SK-N-SH (cell line): ENCODE measurements around the gene C14orf119. TPM values are rescaled to one million over a fixed set of nuclear protein-coding genes. Genes with fewer than 3 reads are reported as not detected.

ENCODE experiments used
- CTCF ChIA-PET: fragments of 300-600, 350-600 bp; formaldehyde crosslinking; extraction: SDS; loops from one replicate; lab custom pipeline; 2021; lab: Yijun Ruan, JAX
- POLR2A ChIA-PET: fragments of 350-600 bp; sonication (Branson Sonifier 250); formaldehyde crosslinking; extraction: SDS; loops from one replicate; lab custom pipeline; 2020; ENCODE audit warnings: antibody characterized with exemption, inconsistent platforms; lab: Yijun Ruan, JAX
- DNase-seq: peaks from one replicate; pipeline ENCODE4 v3.0.0; 2012
- H2AFZ ChIP-seq: fragments of 200-600 bp; sonication (generic); 2 replicates; pipeline ENCODE4 v1.8.1; 2016; ENCODE audit warnings: antibody characterized with exemption, mild to moderate bottlenecking, low read depth
- H3F3A ChIP-seq: fragments of 200-600 bp; sonication (generic); replicated peaks from 2 replicates; pipeline ENCODE3; 2016; ENCODE audit warnings: antibody characterized with exemption, mild to moderate bottlenecking; ENCODE audit not compliant: insufficient read depth
- H3K27ac ChIP-seq, 2 experiments: fragments of 200-500 bp in 1 of 2; fragments of 200-600 bp in 1 of 2; sonication (Bioruptor generic) in 1 of 2; sonication (generic), shearing (Covaris generic) in 1 of 2; 2 replicates each; pipeline versions ENCODE4 v1.5.1 to v1.6.1; 2014 to 2016; ENCODE audit warnings: low read depth in 2 of 2, inconsistent platforms in 1 of 2, low read length in 1 of 2, mild to moderate bottlenecking in 1 of 2, mixed read lengths in 1 of 2
- H3K27me3 ChIP-seq: fragments of 200-600 bp; sonication (generic), shearing (Covaris generic); 2 replicates; pipeline ENCODE4 v1.6.1; 2016; ENCODE audit warnings: mixed run types; ENCODE audit not compliant: insufficient read depth
- H3K36me3 ChIP-seq, 2 experiments: fragments of 200-500 bp in 1 of 2; fragments of 200-600 bp in 1 of 2; sonication (Bioruptor generic) in 1 of 2; sonication (generic) in 1 of 2; replicated peaks in 1 of 2; 2 replicates each; pipeline versions ENCODE3 to v1.5.1; 2014 to 2016; ENCODE audit warnings: low read length in 1 of 2, mild to moderate bottlenecking in 1 of 2; ENCODE audit not compliant: insufficient read depth in 2 of 2, control insufficient read depth in 1 of 2
- H3K4me1 ChIP-seq, 2 experiments: fragments of 200-500 bp in 1 of 2; fragments of 200-600 bp in 1 of 2; sonication (Bioruptor generic) in 1 of 2; sonication (generic), shearing (Covaris generic) in 1 of 2; 2 replicates each; pipeline versions ENCODE4 v1.5.1 to v1.6.1; 2014 to 2016; ENCODE audit warnings: low read depth in 1 of 2, low read length in 1 of 2, mixed run types in 1 of 2; ENCODE audit not compliant: insufficient read depth in 2 of 2, control insufficient read depth in 1 of 2
- H3K4me2 ChIP-seq: fragments of 200-600 bp; sonication (generic), shearing (Covaris generic); 2 replicates; pipeline ENCODE4 v1.6.1; 2017; ENCODE audit warnings: mixed run types
- H3K4me3 ChIP-seq, 2 experiments: fragments of 200-500 bp in 1 of 2; fragments of 200-600 bp in 1 of 2; sonication (Bioruptor generic) in 1 of 2; sonication (generic), shearing (Covaris generic) in 1 of 2; 2 replicates each; pipeline versions ENCODE4 v1.5.1 to v1.8.1; 2014 to 2016; ENCODE audit warnings: low read depth in 2 of 2, inconsistent platforms in 1 of 2, low read length in 1 of 2, mild to moderate bottlenecking in 1 of 2, mixed read lengths in 1 of 2, moderate library complexity in 1 of 2
- H3K79me2 ChIP-seq: fragments of 200-600 bp; sonication (generic); 2 replicates; pipeline ENCODE4 v1.8.1; 2017; ENCODE audit warnings: mild to moderate bottlenecking; ENCODE audit not compliant: insufficient read depth
- H3K9ac ChIP-seq: fragments of 200-600 bp; sonication (generic); 2 replicates; pipeline ENCODE4 v1.6.1; 2017; ENCODE audit warnings: mixed run types
- H3K9me2 ChIP-seq: fragments of 200-600 bp; sonication (generic); 2 replicates; pipeline ENCODE4 v1.6.1; 2017; ENCODE audit warnings: mixed run types
- H3K9me3 ChIP-seq: fragments of 200-600 bp; sonication (generic); 2 replicates; pipeline ENCODE4 v1.6.1; 2017; ENCODE audit warnings: mixed run types, mild to moderate bottlenecking, moderate library complexity
- H4K20me1 ChIP-seq: fragments of 200-600 bp; sonication (generic); 2 replicates; pipeline ENCODE4 v1.6.1; 2017; ENCODE audit warnings: mild to moderate bottlenecking, mixed run types; ENCODE audit not compliant: insufficient read depth
- EZH2phosphoT487 ChIP-seq: fragments of 200-600 bp; sonication (generic); IDR thresholded peaks from 2 replicates; pipeline ENCODE4 v1.6.1; 2017; ENCODE audit warnings: low read depth, mixed run types, mild to moderate bottlenecking, antibody characterized with exemption, moderate library complexity, borderline replicate concordance
- RAD21 ChIP-seq: IDR thresholded peaks from 2 replicates; pipeline ENCODE4 v1.6.1; 2012; ENCODE audit warnings: mild to moderate bottlenecking, low read length
- TAF1 ChIP-seq: IDR thresholded peaks from 2 replicates; pipeline ENCODE4 v1.6.1; 2012; ENCODE audit warnings: low read depth, mild to moderate bottlenecking, low read length, moderate library complexity, borderline replicate concordance
- TEAD4 ChIP-seq: IDR thresholded peaks from 2 replicates; pipeline ENCODE4 v1.4.0; 2012; ENCODE audit warnings: mild to moderate bottlenecking, borderline replicate concordance; ENCODE audit not compliant: insufficient read depth
- USF1 ChIP-seq: IDR thresholded peaks from 2 replicates; pipeline ENCODE4 v1.4.0; 2012; ENCODE audit warnings: low read depth, borderline replicate concordance
- YY1 ChIP-seq: IDR thresholded peaks from 2 replicates; pipeline ENCODE4 v1.4.0; 2012; ENCODE audit warnings: low read depth, mild to moderate bottlenecking
- WGBS: methylation state at CpG from one replicate; pipeline ENCODE4 v1.1.6; 2017; ENCODE audit warnings: low lambda C conversion rate; 5-methylcytosine and 5-hydroxymethylcytosine counted together
- polyA plus RNA-seq, 3 experiments: library from polyadenylated mRNA; depleted of rRNA; stranded (reverse); fragments of >200 nt; gene quantifications; 2 replicates each; pipeline ENCODE4 v1.2.3, GENCODE V29; 2012

Gene C14orf119
- polyA plus RNA-seq, 1 of the 3 experiments (the other 2 are of a cell fraction): 55.2 TPM

- no peak overlapping the region for H3K4me2 ChIP-seq
- ChIA-PET POLR2A (no interaction called here), CTCF (no interaction called here)
- no peaks in the 10 kb centered on the region for H4K20me1 ChIP-seq
- no peaks in the 10 kb centered on the region for H3F3A ChIP-seq
- no peaks in the 10 kb centered on the region for H3K36me3 ChIP-seq
- no peak overlapping the region; the same call in 1 of the 2 replicates for H2AFZ ChIP-seq
- no peaks in the 10 kb centered on the region for H3K9me3 ChIP-seq
- TF ChIP-seq EZH2phosphoT487: no peak
- H3K4me3 ChIP-seq: no peak overlapping the region
- H3K79me2 ChIP-seq: no peaks in the 10 kb centered on the region
- H3K27ac ChIP-seq: no peak overlapping the region
- H3K27me3 ChIP-seq: peaks cover 6% of the 10 kb centered on the region; the same call in 1 of the 2 replicates
- no peak overlapping the region for H3K9ac ChIP-seq
- no peaks in the 10 kb centered on the region; a peak in 2 of 4 replicates for H3K4me1 ChIP-seq
- WGBS: 53% methylated on average over 3 of the region's 3 CpGs
- H3K9me2 ChIP-seq: no peaks in the 10 kb centered on the region
- DNase-seq: no peak
Observed at GRCh38 chr14:23127861-23128260, 32.6 kb downstream of the C14orf119 start.

- POLR2A ChIA-PET: no interaction called here
- no peaks in the 10 kb centered on the region for H3F3A ChIP-seq
- H3K27ac ChIP-seq: no peak overlapping the region
- no peaks in the 10 kb centered on the region for H3K9me3 ChIP-seq
- no peaks in the 10 kb centered on the region for H3K79me2 ChIP-seq
- H3K4me3 ChIP-seq: no peak overlapping the region
- no peaks in the 10 kb centered on the region for H3K36me3 ChIP-seq
- no peaks in the 10 kb centered on the region for H4K20me1 ChIP-seq
- no peak overlapping the region for H3K9ac ChIP-seq
- peaks cover 6% of the 10 kb centered on the region; the same call in 1 of the 2 replicates for H3K27me3 ChIP-seq
- H3K4me1 ChIP-seq: no peaks in the 10 kb centered on the region; a peak in 1 of 4 replicates
- H3K9me2 ChIP-seq: no peaks in the 10 kb centered on the region
- TF ChIP-seq EZH2phosphoT487: no peak
- no peak for TF ChIP-seq RAD21
- TF ChIP-seq YY1: no peak
- TF ChIP-seq, all 33 proteins: peak for 0
- H2AFZ ChIP-seq: peak overlapping the region; percentile 20; the same call in 1 of the 2 replicates
- H3K4me2 ChIP-seq: no peak overlapping the region
- CTCF ChIA-PET: interaction anchor here (0.9 to 2.7 kb wide), 5 partner anchors 8 to 276 kb away, joined by 3 to 26 read pairs (median 4); no protein-coding TSS in a partner anchor
- no peak for DNase-seq
- 51% methylated on average over 7 of the region's 7 CpGs for WGBS
Observed at GRCh38 chr14:23128969-23129758, 33.9 kb downstream of the C14orf119 start.

- Histone ChIP-seq H3K9me2 (no peaks in the 10 kb centered on the region), H4K20me1 (no peaks in the 10 kb centered on the region), H3K36me3 (no peaks in the 10 kb centered on the region), H3K4me1 (no peaks in the 10 kb centered on the region), H3F3A (no peaks in the 10 kb centered on the region), H3K79me2 (no peaks in the 10 kb centered on the region), H2AFZ (peak overlapping the region; percentile 20; the same call in 1 of the 2 replicates), H3K9me3 (no peaks in the 10 kb centered on the region), H3K9ac (no peak overlapping the region), H3K4me2 (no peak overlapping the region), H3K27me3 (peaks cover 6% of the 10 kb centered on the region; the same call in 1 of the 2 replicates), H3K4me3 (no peak overlapping the region), H3K27ac (no peak overlapping the region)
- no peak for TF ChIP-seq TAF1
- no peak for TF ChIP-seq TEAD4
- TF ChIP-seq USF1: no peak
- DNase-seq: no peak
- POLR2A ChIA-PET: no interaction called here
- 30% methylated on average over 7 of the region's 7 CpGs for WGBS
- CTCF ChIA-PET: interaction anchor here (0.5 to 2.7 kb wide), 5 partner anchors 9 to 277 kb away, joined by 3 to 26 read pairs (median 4); no protein-coding TSS in a partner anchor
Observed at GRCh38 chr14:23129759-23130316, 34.5 kb downstream of the C14orf119 start.
